ENCODE data around the gene RET. TPM values are rescaled to one million over a fixed set of nuclear protein-coding genes. Genes with fewer than 3 reads are reported as not detected.
A peak's percentile ranks its signal among the peaks of the same experiment; 100 is the strongest.

RET gene
- total and polyA plus RNA-seq, 5 donors = 0.23 to 0.59 (median 0.40) TPM

GRCh38 chr10:43079856-43080255 is 3.0 kb downstream of the RET start:
- Histone ChIP-seq H3K4me1 (ENCODE audit: control insufficient read depth, insufficient read depth, low read length) (peaks cover 2% of the 10 kb centered on the region), H3K9me3 (ENCODE audit: control insufficient read depth, low read length) (no peaks in the 10 kb centered on the region), H3K27me3 (ENCODE audit: control insufficient read depth, insufficient read depth) (no peaks in the 10 kb centered on the region), H3K27ac (ENCODE audit: low read length) (no peak overlapping the region), H3K4me3 (ENCODE audit: low read length) (no peak overlapping the region)
- DNase-seq (no peak), ATAC-seq (no peak)
- 66% methylated on average over 3 of the region's 3 CpGs for WGBS
- intact Hi-C loops (cut with DNase I) = no loop called here

GRCh38 chr10:43082087-43082486 is 5.2 kb downstream of the RET start:
- Histone ChIP-seq H3K27ac (ENCODE audit: low read length) (no peak overlapping the region), H3K27me3 (ENCODE audit: control insufficient read depth, insufficient read depth) (no peaks in the 10 kb centered on the region), H3K9me3 (ENCODE audit: control insufficient read depth, low read length) (no peaks in the 10 kb centered on the region), H3K4me3 (ENCODE audit: low read length) (no peak overlapping the region), H3K4me1 (ENCODE audit: control insufficient read depth, insufficient read depth, low read length) (peaks cover under 1% of the 10 kb centered on the region)
- no peak for DNase-seq
- intact Hi-C loops (cut with DNase I) = no loop called here
- no peak for ATAC-seq
- 92% methylated on average over 4 of the region's 4 CpGs for WGBS

GRCh38 chr10:43082746-43083145 is 5.9 kb downstream of the RET start:
- WGBS = 59% methylated on average over 7 of the region's 7 CpGs
- H3K4me1 ChIP-seq (ENCODE audit: control insufficient read depth, insufficient read depth, low read length) = no peaks in the 10 kb centered on the region
- intact Hi-C loops (cut with DNase I) = no loop called here
- ATAC-seq (no peak), DNase-seq (peak in 1 of 3 donors; percentile 22)
- no peak overlapping the region for H3K27ac ChIP-seq (ENCODE audit: low read length)
- no peak overlapping the region for H3K4me3 ChIP-seq (ENCODE audit: low read length)
- H3K27me3 ChIP-seq (ENCODE audit: control insufficient read depth, insufficient read depth) = no peaks in the 10 kb centered on the region
- no peaks in the 10 kb centered on the region for H3K9me3 ChIP-seq (ENCODE audit: control insufficient read depth, low read length)

GRCh38 chr10:43083764-43084163 is 6.9 kb downstream of the RET start:
- intact Hi-C loops (cut with DNase I) = no loop called here
- no peak for ATAC-seq
- Histone ChIP-seq H3K9me3 (ENCODE audit: control insufficient read depth, low read length) (no peaks in the 10 kb centered on the region), H3K27ac (ENCODE audit: low read length) (no peak overlapping the region), H3K4me1 (ENCODE audit: control insufficient read depth, insufficient read depth, low read length) (no peaks in the 10 kb centered on the region), H3K4me3 (ENCODE audit: low read length) (no peak overlapping the region), H3K27me3 (ENCODE audit: control insufficient read depth, insufficient read depth) (no peaks in the 10 kb centered on the region)
- 50% methylated on average over 5 of the region's 5 CpGs for WGBS
- no peak for DNase-seq

- no peak overlapping the region for H3K27ac ChIP-seq (ENCODE audit: low read length)
- WGBS = 46% methylated on average over 9 of the region's 9 CpGs
- DNase-seq (no peak), ATAC-seq (no peak)
- no peaks in the 10 kb centered on the region for H3K4me1 ChIP-seq (ENCODE audit: control insufficient read depth, insufficient read depth, low read length)
- H3K4me3 ChIP-seq (ENCODE audit: low read length) = no peak overlapping the region
- H3K27me3 ChIP-seq (ENCODE audit: control insufficient read depth, insufficient read depth) = no peaks in the 10 kb centered on the region
- H3K9me3 ChIP-seq (ENCODE audit: control insufficient read depth, low read length) = no peaks in the 10 kb centered on the region
- intact Hi-C loops (cut with DNase I) = no loop called here
These were observed 7.9 kb downstream of the RET start for GRCh38 chr10:43084812-43085211.

- H3K27ac ChIP-seq (ENCODE audit: low read length) = no peak overlapping the region
- WGBS = 83% methylated on average over 7 of the region's 7 CpGs
- H3K4me1 ChIP-seq (ENCODE audit: control insufficient read depth, insufficient read depth, low read length) = no peaks in the 10 kb centered on the region
- DNase-seq (no peak), ATAC-seq (no peak)
- H3K27me3 ChIP-seq (ENCODE audit: control insufficient read depth, insufficient read depth) = no peaks in the 10 kb centered on the region
- no peaks in the 10 kb centered on the region for H3K9me3 ChIP-seq (ENCODE audit: control insufficient read depth, low read length)
- H3K4me3 ChIP-seq (ENCODE audit: low read length) = no peak overlapping the region
- intact Hi-C loops (cut with DNase I) = no loop called here
These were observed 9.6 kb downstream of the RET start for GRCh38 chr10:43086321-43086942.

- intact Hi-C loops (cut with DNase I) = no loop called here
- Histone ChIP-seq H3K27ac (ENCODE audit: low read length) (no peak overlapping the region), H3K4me3 (ENCODE audit: low read length) (no peak overlapping the region), H3K9me3 (ENCODE audit: control insufficient read depth, low read length) (no peaks in the 10 kb centered on the region), H3K27me3 (ENCODE audit: control insufficient read depth, insufficient read depth) (no peaks in the 10 kb centered on the region), H3K4me1 (ENCODE audit: control insufficient read depth, insufficient read depth, low read length) (no peaks in the 10 kb centered on the region)
- ATAC-seq (no peak), DNase-seq (peak in 1 of 3 donors; percentile 35)
- WGBS = 86% methylated on average over 10 of the region's 10 CpGs
These were observed 12.7 kb downstream of the RET start for GRCh38 chr10:43089519-43089918.

GRCh38 chr10:43090188-43090587 is 13.3 kb downstream of the RET start:
- peak; percentile 6 to 22 for ATAC-seq
- DNase-seq = peak in 1 of 3 donors; percentile 18
- H3K27ac ChIP-seq (ENCODE audit: low read length) = no peak overlapping the region
- 68% methylated on average over 8 of the region's 8 CpGs for WGBS
- no peaks in the 10 kb centered on the region for H3K4me1 ChIP-seq (ENCODE audit: control insufficient read depth, insufficient read depth, low read length)
- no peaks in the 10 kb centered on the region for H3K9me3 ChIP-seq (ENCODE audit: control insufficient read depth, low read length)
- H3K27me3 ChIP-seq (ENCODE audit: control insufficient read depth, insufficient read depth) = no peaks in the 10 kb centered on the region
- intact Hi-C loops (cut with DNase I) = no loop called here
- H3K4me3 ChIP-seq (ENCODE audit: low read length) = no peak overlapping the region

- ATAC-seq (no peak), DNase-seq (no peak)
- Histone ChIP-seq H3K4me3 (ENCODE audit: low read length) (no peak overlapping the region), H3K4me1 (ENCODE audit: control insufficient read depth, insufficient read depth, low read length) (no peaks in the 10 kb centered on the region), H3K27ac (ENCODE audit: low read length) (no peak overlapping the region), H3K27me3 (ENCODE audit: control insufficient read depth, insufficient read depth) (no peaks in the 10 kb centered on the region), H3K9me3 (ENCODE audit: control insufficient read depth, low read length) (no peaks in the 10 kb centered on the region)
- intact Hi-C loops (cut with DNase I) = no loop called here
- WGBS = 87% methylated on average over 10 of the region's 10 CpGs
These were observed 13.8 kb downstream of the RET start for GRCh38 chr10:43090664-43091063.

- no peaks in the 10 kb centered on the region for H3K27me3 ChIP-seq (ENCODE audit: control insufficient read depth, insufficient read depth)
- WGBS = 66% methylated on average over 3 of the region's 3 CpGs
- intact Hi-C loops (cut with DNase I) = no loop called here
- no peaks in the 10 kb centered on the region for H3K4me1 ChIP-seq (ENCODE audit: control insufficient read depth, insufficient read depth, low read length)
- H3K27ac ChIP-seq (ENCODE audit: low read length) = no peak overlapping the region
- DNase-seq (no peak), ATAC-seq (no peak)
- H3K4me3 ChIP-seq (ENCODE audit: low read length) = no peak overlapping the region
- no peaks in the 10 kb centered on the region for H3K9me3 ChIP-seq (ENCODE audit: control insufficient read depth, low read length)
These were observed 15.0 kb downstream of the RET start for GRCh38 chr10:43091846-43092245.

GRCh38 chr10:43093423-43094076 is 16.7 kb downstream of the RET start:
- DNase-seq (peak in 1 of 3 donors; percentile 25), ATAC-seq (no peak)
- 39% methylated on average over 12 of the region's 12 CpGs for WGBS
- Histone ChIP-seq H3K4me1 (ENCODE audit: control insufficient read depth, insufficient read depth, low read length) (no peaks in the 10 kb centered on the region), H3K27ac (ENCODE audit: low read length) (no peak overlapping the region), H3K27me3 (ENCODE audit: control insufficient read depth, insufficient read depth) (no peaks in the 10 kb centered on the region), H3K4me3 (ENCODE audit: low read length) (no peak overlapping the region), H3K9me3 (ENCODE audit: control insufficient read depth, low read length) (no peaks in the 10 kb centered on the region)
- intact Hi-C loops (cut with DNase I) = no loop called here
